Liver (tissue), 9 donors: ENCODE results near the gene RASL11B. TPM values are rescaled to one million over a fixed set of nuclear protein-coding genes. Genes with fewer than 3 reads are reported as not detected.

Experiments used
- DNase-seq: peaks from one replicate; pipeline ENCODE4 v3.0.0-alpha.2; 2017; ENCODE audit warnings: low spot score
- H3K27ac ChIP-seq, 2 donors: one replicate each; pipeline ENCODE4 v1.7.0; 2013; ENCODE audit warnings: inconsistent platforms in 2 of 2, low read length in 2 of 2, control low read depth in 1 of 2, low read depth in 1 of 2, mild to moderate bottlenecking in 1 of 2
- H3K27me3 ChIP-seq, 4 donors: one replicate each; pipeline versions ENCODE4 v1.6.1 to v1.7.0; 2013; ENCODE audit warnings: low read length in 3 of 4, inconsistent platforms in 1 of 4, mild to moderate bottlenecking in 1 of 4, moderate library complexity in 1 of 4; ENCODE audit not compliant: control insufficient read depth in 4 of 4, insufficient read depth in 4 of 4
- H3K36me3 ChIP-seq, 4 donors: one replicate each; pipeline versions ENCODE4 v1.6.1 to v1.7.0; 2013; ENCODE audit warnings: low read length in 3 of 4, mild to moderate bottlenecking in 3 of 4, low read depth in 1 of 4, moderate library complexity in 1 of 4; ENCODE audit not compliant: control insufficient read depth in 4 of 4, insufficient read depth in 3 of 4
- H3K4me1 ChIP-seq, 4 donors: one replicate each; pipeline versions ENCODE4 v1.6.1 to v1.7.0; 2013; ENCODE audit warnings: low read length in 3 of 4, mild to moderate bottlenecking in 3 of 4, moderate library complexity in 1 of 4; ENCODE audit not compliant: control insufficient read depth in 4 of 4, insufficient read depth in 4 of 4
- H3K4me3 ChIP-seq, 3 donors: one replicate each; pipeline versions ENCODE4 v1.6.1 to v1.7.0; 2013; ENCODE audit warnings: low read length in 3 of 3, control low read depth in 1 of 3, low read depth in 1 of 3, mild to moderate bottlenecking in 1 of 3
- H3K9ac ChIP-seq, 2 donors: one replicate each; pipeline ENCODE4 v1.7.0; 2013; ENCODE audit warnings: low read length in 2 of 2, mild to moderate bottlenecking in 2 of 2, moderate library complexity in 2 of 2, control low read depth in 1 of 2, low read depth in 1 of 2
- H3K9me3 ChIP-seq, 4 donors: one replicate each; pipeline versions ENCODE4 v1.6.1 to v1.7.0; 2013; ENCODE audit warnings: low read length in 3 of 4; ENCODE audit not compliant: control insufficient read depth in 4 of 4
- ATF3 ChIP-seq: IDR thresholded peaks from 2 replicates; pipeline ENCODE4 v1.6.1; 2016; ENCODE audit warnings: antibody characterized with exemption
- CTCF ChIP-seq: fragments of 150-350 bp; IDR thresholded peaks from 2 replicates; pipeline ENCODE4 v1.5.1; 2017; ENCODE audit warnings: improper control_type of control experiment, low read depth, low read length; ENCODE audit not compliant: missing input control
- EGR1 ChIP-seq, 2 donors: IDR thresholded peaks; 2 replicates each; pipeline ENCODE4 v1.6.1; 2016 to 2018; ENCODE audit warnings: antibody characterized with exemption in 2 of 2, low read depth in 2 of 2
- FOXA1 ChIP-seq: IDR thresholded peaks from 2 replicates; pipeline ENCODE4 v1.6.1; 2016; ENCODE audit warnings: antibody characterized with exemption
- FOXA2 ChIP-seq: IDR thresholded peaks from 2 replicates; pipeline ENCODE4 v1.6.1; 2016; ENCODE audit warnings: antibody characterized with exemption
- GABPA ChIP-seq, 2 donors: IDR thresholded peaks in 1 of 2; conservative IDR thresholded peaks in 1 of 2; 2 replicates each; pipeline ENCODE4 v1.6.1; 2016; ENCODE audit warnings: antibody characterized with exemption in 2 of 2, mild to moderate bottlenecking in 1 of 2, moderate library complexity in 1 of 2
- HNF4A ChIP-seq, 2 donors: conservative IDR thresholded peaks; 2 replicates each; pipeline ENCODE4 v1.6.1; 2016; ENCODE audit warnings: antibody characterized with exemption in 2 of 2, mild to moderate bottlenecking in 2 of 2
- HNF4G ChIP-seq: IDR thresholded peaks from 2 replicates; pipeline ENCODE4 v1.6.1; 2016; ENCODE audit warnings: antibody characterized with exemption
- JUND ChIP-seq, 2 donors: IDR thresholded peaks; 2 replicates each; pipeline ENCODE4 v1.6.1; 2016; ENCODE audit warnings: antibody characterized with exemption in 2 of 2
- MAX ChIP-seq: IDR thresholded peaks from 2 replicates; pipeline ENCODE4 v1.6.1; 2016; ENCODE audit warnings: antibody characterized with exemption
- NR2F2 ChIP-seq: IDR thresholded peaks from 2 replicates; pipeline ENCODE4 v1.6.1; 2016; ENCODE audit warnings: antibody characterized with exemption
- RAD21 ChIP-seq, 2 donors: IDR thresholded peaks; 2 replicates each; pipeline ENCODE4 v1.6.1; 2016; ENCODE audit warnings: antibody characterized with exemption in 2 of 2, mild to moderate bottlenecking in 2 of 2
- REST ChIP-seq: IDR thresholded peaks from 2 replicates; pipeline ENCODE4 v1.6.1; 2016; ENCODE audit warnings: antibody characterized with exemption, mild to moderate bottlenecking
- RXRA ChIP-seq, 2 donors: IDR thresholded peaks; 2 replicates each; pipeline ENCODE4 v1.6.1; 2017 to 2018; ENCODE audit warnings: antibody characterized with exemption in 2 of 2, mild to moderate bottlenecking in 1 of 2
- SP1 ChIP-seq: IDR thresholded peaks from 2 replicates; pipeline ENCODE4 v1.6.1; 2018; ENCODE audit warnings: antibody characterized with exemption, mild to moderate bottlenecking
- TAF1 ChIP-seq: conservative IDR thresholded peaks from 2 replicates; pipeline ENCODE4 v1.6.1; 2016; ENCODE audit warnings: antibody characterized with exemption, mild to moderate bottlenecking
- YY1 ChIP-seq: IDR thresholded peaks from 2 replicates; pipeline ENCODE4 v1.6.1; 2016; ENCODE audit warnings: antibody characterized with exemption, mild to moderate bottlenecking
- ZBTB33 ChIP-seq: IDR thresholded peaks from 2 replicates; pipeline ENCODE4 v1.6.1; 2016; ENCODE audit warnings: antibody characterized with exemption
- WGBS: extraction: QIAGEN DNeasy Blood & Tissue Kit; methylation state at CpG from one replicate; pipeline ENCODE4 v1.1.7; 2013; 5-methylcytosine and 5-hydroxymethylcytosine counted together
- polyA plus RNA-seq, 2 donors: library from polyadenylated mRNA; stranded (reverse) in 1 of 2; unstranded in 1 of 2; fragments of 200-250 nt in 1 of 2; fragments of >200 nt in 1 of 2; fragmentation: Nextera tagmentation in 1 of 2; extraction: Ambion mirVana in 1 of 2; gene quantifications; one replicate each; pipeline versions ENCODE4 v1.2.1 to v1.2.3, GENCODE V29; 2013 to 2015
- total RNA-seq, 2 donors: library from RNA; depleted of rRNA; stranded (reverse); fragments of >200 nt; gene quantifications; one replicate each; pipeline ENCODE4 v1.2.3, GENCODE V29; 2014
- donor health status: healthy.
- donor health status: healthy.
- donor health status: healthy.
- donor health status: healthy.
- donor health status: healthy.

RASL11B gene
- total and polyA plus RNA-seq, 4 donors, result 0.19 to 1.0 (median 0.61) TPM

GRCh38 chr4:52863324-52863723, 1.2 kb downstream of the RASL11B start:
- H3K36me3 ChIP-seq, result no peaks in the 10 kb centered on the region
- no peak overlapping the region for H3K9ac ChIP-seq
- H3K9me3 ChIP-seq, result peaks cover 0 to 2% (median under 1%) of the 10 kb centered on the region in 4 donors
- DNase-seq, result no peak
- TF ChIP-seq FOXA1 (no peak), HNF4A (conservative IDR thresholded peaks at IDR 0.05) (no peak), YY1 (no peak), FOXA2 (no peak), NR2F2 (no peak), HNF4G (no peak), REST (no peak), MAX (no peak), EGR1 (IDR thresholded peaks at IDR 0.05; ENCODE audit: low read depth in 2 of 2) (no peak), RXRA (IDR thresholded peaks at IDR 0.05) (no peak), TAF1 (no peak), RAD21 (IDR thresholded peaks at IDR 0.05) (no peak)
- peaks cover 0 to 6% (median 0%) of the 10 kb centered on the region in 4 donors for H3K27me3 ChIP-seq
- no peak overlapping the region for H3K27ac ChIP-seq
- H3K4me3 ChIP-seq, result no peak overlapping the region
- WGBS, result 84% methylated on average over 6 of the region's 6 CpGs
- H3K4me1 ChIP-seq, result peaks cover 0 to 18% (median 9%) of the 10 kb centered on the region in 4 donors

- H3K27me3 ChIP-seq, result peaks cover 0 to 6% (median 0%) of the 10 kb centered on the region in 4 donors
- TF ChIP-seq REST, result no peak
- no peak for TF ChIP-seq ATF3
- TF ChIP-seq SP1, result no peak
- no peak for TF ChIP-seq FOXA2
- TF ChIP-seq RAD21 (IDR thresholded peaks at IDR 0.05), result no peak
- no peak for TF ChIP-seq HNF4A (conservative IDR thresholded peaks at IDR 0.05)
- TF ChIP-seq NR2F2, result no peak
- TF ChIP-seq GABPA (IDR thresholded peaks at IDR 0.05 in 1 of 2, conservative IDR thresholded peaks at IDR 0.05 in 1 of 2), result no peak
- no peak for TF ChIP-seq RXRA (IDR thresholded peaks at IDR 0.05)
- no peak for TF ChIP-seq FOXA1
- TF ChIP-seq EGR1 (IDR thresholded peaks at IDR 0.05; ENCODE audit: low read depth in 2 of 2), result no peak
- TF ChIP-seq MAX, result no peak
- no peak for TF ChIP-seq HNF4G
- TF ChIP-seq YY1, result no peak
- no peak for TF ChIP-seq CTCF
- TF ChIP-seq TAF1, result no peak
- TF ChIP-seq ZBTB33, result no peak
- TF ChIP-seq JUND (IDR thresholded peaks at IDR 0.05), result no peak
- H3K9me3 ChIP-seq, result no peaks in the 10 kb centered on the region
- H3K9ac ChIP-seq, result no peak overlapping the region
- WGBS, result 41% methylated on average over 5 of the region's 5 CpGs
- H3K4me1 ChIP-seq, result peaks cover 0 to 18% (median 9%) of the 10 kb centered on the region in 4 donors
- no peak for DNase-seq
- no peaks in the 10 kb centered on the region for H3K36me3 ChIP-seq
- H3K4me3 ChIP-seq, result no peak overlapping the region
- H3K27ac ChIP-seq, result no peak overlapping the region
These were observed 2.7 kb downstream of the RASL11B start for GRCh38 chr4:52864793-52865192.
